HG02938 (cell line): ENCODE results near the gene GIGYF2.
"Not testable (repeated sequence)": the region's sequence is repeated elsewhere in the genome, so short reads cannot be mapped to it uniquely, and the experiment has no call there.

Source experiments
- ATAC-seq: cut with Tn5 transposase; IDR thresholded peaks from one replicate; pipeline ENCODE4 v1.9.1; 2021; ENCODE audit warnings: mild to moderate bottlenecking, moderate library complexity; ENCODE audit not compliant: unreplicated experiment

Gene GIGYF2

GRCh38 chr2:232689152-232689910 is 7.8 kb upstream of the GIGYF2 start:
- ATAC-seq, result no peak

GRCh38 chr2:232691117-232691516 is 6.0 kb upstream of the GIGYF2 start:
- ATAC-seq, result not testable (repeated sequence)

- no peak for ATAC-seq
Measured at GRCh38 chr2:232693344-232693743, 3.8 kb upstream of the GIGYF2 start.

GRCh38 chr2:232696609-232697058 is 497 bp upstream of the GIGYF2 start:
- ATAC-seq, result no peak

- ATAC-seq, result no peak
Measured at GRCh38 chr2:232697807-232698110, 628 bp downstream of the GIGYF2 start.

GRCh38 chr2:232698556-232699091 is 1.5 kb downstream of the GIGYF2 start:
- no peak for ATAC-seq

GRCh38 chr2:232699110-232699509 is 2.0 kb downstream of the GIGYF2 start:
- no peak for ATAC-seq

GRCh38 chr2:232700154-232700553 is 3.0 kb downstream of the GIGYF2 start:
- ATAC-seq, result no peak

GRCh38 chr2:232707076-232707475 is 9.9 kb downstream of the GIGYF2 start:
- no peak for ATAC-seq

- no peak for ATAC-seq
Measured at GRCh38 chr2:232713505-232713904, 16.4 kb downstream of the GIGYF2 start.

GRCh38 chr2:232714969-232715368 is 17.8 kb downstream of the GIGYF2 start:
- no peak for ATAC-seq

- not testable (repeated sequence) for ATAC-seq
Measured at GRCh38 chr2:232720056-232720455, 22.9 kb downstream of the GIGYF2 start.

- no peak for ATAC-seq
Measured at GRCh38 chr2:232721261-232721660, 24.1 kb downstream of the GIGYF2 start.

- no peak for ATAC-seq
Measured at GRCh38 chr2:232721882-232722281, 24.8 kb downstream of the GIGYF2 start.

- ATAC-seq, result no peak
Measured at GRCh38 chr2:232723027-232723426, 25.9 kb downstream of the GIGYF2 start.

- no peak for ATAC-seq
Measured at GRCh38 chr2:232728785-232729184, 31.7 kb downstream of the GIGYF2 start.

- no peak for ATAC-seq
Measured at GRCh38 chr2:232731470-232731869, 34.3 kb downstream of the GIGYF2 start.

GRCh38 chr2:232741294-232741693 is 44.2 kb downstream of the GIGYF2 start:
- no peak for ATAC-seq

- ATAC-seq, result no peak
Measured at GRCh38 chr2:232741972-232742371, 44.8 kb downstream of the GIGYF2 start.

GRCh38 chr2:232744963-232745362 is 47.8 kb downstream of the GIGYF2 start:
- no peak for ATAC-seq

GRCh38 chr2:232748038-232748437 is 50.9 kb downstream of the GIGYF2 start:
- ATAC-seq, result no peak

GRCh38 chr2:232749331-232749730 is 52.2 kb downstream of the GIGYF2 start:
- no peak for ATAC-seq
